NB4 (cell line): Measurements from ENCODE around the gene OPCML.

Experiments
- DNase-seq: peaks from one replicate; pipeline ENCODE4 v3.0.0; 2010; ENCODE audit warnings: low read depth
- H3K4me3 ChIP-seq: one replicate; pipeline ENCODE4 v1.5.1; 2011; ENCODE audit warnings: mild to moderate bottlenecking, low read depth, low read length, moderate library complexity
- MYC ChIP-seq: IDR thresholded peaks from 2 replicates; pipeline ENCODE4 v1.6.1; 2011; ENCODE audit warnings: low read depth, low read length
- POLR2A ChIP-seq: IDR thresholded peaks from 2 replicates; pipeline ENCODE4 v1.6.1; 2011; ENCODE audit warnings: mild to moderate bottlenecking; ENCODE audit not compliant: insufficient read length; ENCODE audit errors: extremely low read depth
- TF ChIP-seq, protein P1 (sequence below): IDR thresholded peaks from one replicate; pipeline ENCODE4 v1.5.1; 2012; ENCODE audit warnings: low read depth, low read length
- TF ChIP-seq, protein P2 (sequence below): IDR thresholded peaks from 2 replicates; pipeline ENCODE4 v1.6.1; 2011; ENCODE audit warnings: low read depth, low read length

OPCML gene

DNA sequence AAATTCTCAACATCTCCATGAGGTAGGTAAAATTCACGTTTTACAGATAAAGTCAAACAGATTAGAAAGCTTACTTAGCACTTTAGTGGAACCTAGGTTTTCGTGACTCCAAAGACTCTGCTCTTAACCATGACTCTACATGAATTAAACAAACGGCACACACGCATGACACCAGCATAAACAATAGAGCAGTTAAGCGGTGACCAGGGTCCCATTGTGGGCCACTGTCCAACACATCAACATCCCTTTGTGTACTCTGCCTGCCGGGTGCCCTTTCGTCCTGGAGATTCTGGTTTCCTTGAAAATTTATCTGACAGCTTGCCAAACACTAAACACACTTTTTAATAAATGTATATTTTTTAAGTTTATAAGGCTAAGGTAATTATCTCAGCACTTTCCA lies 941.7 kb downstream of the OPCML start:
- TF ChIP-seq, protein P1, sequence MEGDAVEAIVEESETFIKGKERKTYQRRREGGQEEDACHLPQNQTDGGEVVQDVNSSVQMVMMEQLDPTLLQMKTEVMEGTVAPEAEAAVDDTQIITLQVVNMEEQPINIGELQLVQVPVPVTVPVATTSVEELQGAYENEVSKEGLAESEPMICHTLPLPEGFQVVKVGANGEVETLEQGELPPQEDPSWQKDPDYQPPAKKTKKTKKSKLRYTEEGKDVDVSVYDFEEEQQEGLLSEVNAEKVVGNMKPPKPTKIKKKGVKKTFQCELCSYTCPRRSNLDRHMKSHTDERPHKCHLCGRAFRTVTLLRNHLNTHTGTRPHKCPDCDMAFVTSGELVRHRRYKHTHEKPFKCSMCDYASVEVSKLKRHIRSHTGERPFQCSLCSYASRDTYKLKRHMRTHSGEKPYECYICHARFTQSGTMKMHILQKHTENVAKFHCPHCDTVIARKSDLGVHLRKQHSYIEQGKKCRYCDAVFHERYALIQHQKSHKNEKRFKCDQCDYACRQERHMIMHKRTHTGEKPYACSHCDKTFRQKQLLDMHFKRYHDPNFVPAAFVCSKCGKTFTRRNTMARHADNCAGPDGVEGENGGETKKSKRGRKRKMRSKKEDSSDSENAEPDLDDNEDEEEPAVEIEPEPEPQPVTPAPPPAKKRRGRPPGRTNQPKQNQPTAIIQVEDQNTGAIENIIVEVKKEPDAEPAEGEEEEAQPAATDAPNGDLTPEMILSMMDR, result no peak
- TF ChIP-seq POLR2A, result no peak
- TF ChIP-seq MYC, result no peak
- TF ChIP-seq, protein P2, sequence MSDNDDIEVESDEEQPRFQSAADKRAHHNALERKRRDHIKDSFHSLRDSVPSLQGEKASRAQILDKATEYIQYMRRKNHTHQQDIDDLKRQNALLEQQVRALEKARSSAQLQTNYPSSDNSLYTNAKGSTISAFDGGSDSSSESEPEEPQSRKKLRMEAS, result no peak
- DNase-seq, result no peak
- H3K4me3 ChIP-seq, result no peak overlapping the region

DNA sequence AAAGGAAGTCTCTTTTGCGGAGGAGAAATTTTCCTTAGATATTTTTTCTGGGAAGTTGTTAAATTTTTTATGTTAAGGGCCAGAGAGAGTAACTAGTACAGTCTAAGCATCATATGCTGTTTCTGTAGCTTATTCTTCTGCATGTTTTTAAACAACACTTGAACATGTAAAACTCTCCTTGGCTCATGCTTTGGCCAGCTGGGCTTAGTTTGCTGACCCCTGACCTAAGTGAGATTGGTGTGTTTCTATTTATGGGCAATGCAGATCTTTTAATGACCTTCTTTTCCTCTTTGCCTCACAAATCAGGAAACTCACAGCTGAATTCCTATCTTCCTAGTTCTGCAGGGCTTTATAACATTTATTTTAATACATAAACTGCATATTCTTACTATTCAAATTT lies 942.5 kb downstream of the OPCML start:
- no peak for DNase-seq
- TF ChIP-seq MYC, result no peak
- TF ChIP-seq, protein P2, result no peak

DNA sequence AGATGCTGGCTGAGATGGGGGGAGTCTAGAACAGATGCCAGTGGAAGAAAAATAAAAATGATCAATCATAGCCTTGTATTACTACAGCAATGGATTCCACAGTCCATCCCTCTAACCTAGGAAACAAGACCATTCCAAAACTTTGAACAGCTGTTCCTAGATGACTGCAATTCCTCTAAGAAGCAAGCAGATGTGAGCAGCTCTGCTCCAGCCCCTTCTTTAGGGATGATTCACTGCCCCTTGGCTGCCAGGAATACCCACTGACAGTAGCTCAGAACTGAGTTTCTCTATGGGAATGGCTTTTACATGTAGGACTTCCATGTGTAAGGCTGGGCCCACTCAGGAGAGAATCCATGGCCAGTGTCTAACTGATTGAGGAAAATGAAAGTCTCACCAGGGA lies 943.9 kb downstream of the OPCML start:
- TF ChIP-seq, protein P2, result no peak
- TF ChIP-seq, protein P1, result no peak
- TF ChIP-seq POLR2A (no peak), MYC (no peak)
- DNase-seq, result no peak

More for the DNA sequence above, 942.5 kb downstream of the OPCML start:
- H3K4me3 ChIP-seq, result no peak overlapping the region

DNA sequence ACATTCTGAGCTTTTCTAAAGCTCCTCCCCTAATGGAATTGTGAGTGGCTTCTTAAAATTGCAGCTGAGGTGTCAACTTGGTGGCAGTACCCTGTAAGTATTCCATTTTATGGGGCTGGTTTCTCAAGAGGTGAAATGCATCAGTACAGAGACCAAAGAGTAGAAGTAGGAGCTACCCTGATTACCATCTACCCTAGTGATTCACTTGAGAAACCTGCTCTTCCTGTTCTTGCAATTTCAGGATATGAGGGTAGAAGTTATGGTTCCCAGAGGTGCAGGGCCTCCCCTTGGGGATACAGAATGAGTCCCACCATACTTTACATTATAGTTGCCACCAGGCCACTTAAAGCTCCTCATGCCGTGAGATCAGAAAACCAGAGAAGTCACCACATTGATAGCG lies 944.6 kb downstream of the OPCML start:
- TF ChIP-seq MYC (no peak), POLR2A (no peak)
- TF ChIP-seq, protein P1, result no peak
- TF ChIP-seq, protein P2, result no peak
- DNase-seq, result no peak
- H3K4me3 ChIP-seq, result no peak overlapping the region

More for the DNA sequence above, 943.9 kb downstream of the OPCML start:
- H3K4me3 ChIP-seq, result no peak overlapping the region

DNA sequence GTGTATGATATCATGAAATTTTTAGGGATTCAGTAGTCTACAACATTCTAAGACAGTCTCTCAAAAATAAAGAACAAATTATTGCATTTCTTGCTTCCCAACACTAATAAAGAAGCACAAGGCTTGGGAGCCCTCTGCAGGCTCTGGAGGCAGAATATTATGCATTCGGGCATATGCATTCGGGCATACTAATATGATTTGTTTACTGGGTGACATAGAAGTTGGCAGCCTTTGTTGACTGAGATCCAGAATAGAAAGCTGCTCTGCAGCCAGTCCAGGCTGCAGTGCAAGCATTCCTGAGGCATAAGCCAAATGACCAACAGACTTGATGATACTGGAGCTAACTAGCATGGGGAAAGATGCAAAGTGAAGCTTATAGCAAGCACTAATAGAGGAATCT lies 945.5 kb downstream of the OPCML start:
- TF ChIP-seq, protein P2, result no peak
- TF ChIP-seq MYC, result no peak
- TF ChIP-seq POLR2A, result no peak
- TF ChIP-seq, protein P1, result no peak
- DNase-seq, result no peak
- no peak overlapping the region for H3K4me3 ChIP-seq

DNA sequence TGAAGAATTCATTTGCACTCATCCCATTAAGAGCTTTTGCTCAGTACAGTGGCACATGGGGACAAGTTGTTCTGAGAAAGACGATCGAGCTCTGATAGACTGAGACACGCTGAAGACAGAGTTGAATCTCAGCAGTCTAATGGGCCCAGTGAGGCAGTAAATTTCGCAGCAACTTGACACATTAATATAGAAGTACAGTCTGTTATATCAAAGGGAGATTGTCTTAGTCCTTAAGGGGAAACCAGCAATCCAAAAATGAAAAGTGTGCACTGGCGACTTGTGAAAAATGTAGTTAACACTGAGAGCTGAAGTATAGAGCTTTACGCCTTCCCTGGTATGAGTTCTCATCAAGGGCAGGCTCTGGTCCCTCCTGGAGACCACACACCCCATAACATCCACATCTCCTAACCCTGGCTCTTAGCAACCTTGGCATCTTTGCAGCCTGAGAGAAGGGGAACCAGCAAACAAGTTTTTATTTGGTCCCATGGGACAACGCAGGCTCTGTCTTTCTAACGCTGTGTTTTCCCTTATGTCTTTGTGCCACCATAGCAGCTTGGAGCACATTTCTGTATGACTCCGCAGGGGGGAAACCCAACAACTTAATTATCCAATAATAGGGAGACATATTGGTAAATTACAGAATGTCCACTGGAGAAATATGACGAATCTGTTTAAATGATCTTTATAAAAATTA lies 952.5 kb downstream of the OPCML start:
- DNase-seq, result peak; percentile 17
- H3K4me3 ChIP-seq, result no peak overlapping the region
- no peak for TF ChIP-seq MYC
- TF ChIP-seq, protein P2, result no peak
- TF ChIP-seq, protein P1, result no peak
- no peak for TF ChIP-seq POLR2A
